HepG2 (cell line): ENCODE results near the gene DOK4. TPM values are rescaled to one million over a fixed set of nuclear protein-coding genes. Genes with fewer than 3 reads are reported as not detected.

ENCODE experiments used
- BRCA1 ChIP-seq: sonication (generic); formaldehyde crosslinking; IDR thresholded peaks from 2 replicates; pipeline ENCODE4 v1.4.0; 2020; ENCODE audit warnings: missing genetic modification reagents
- CHCHD3 ChIP-seq: sonication (generic); formaldehyde crosslinking; IDR thresholded peaks from 2 replicates; pipeline ENCODE4 v1.8.0; 2022; ENCODE audit warnings: mild to moderate bottlenecking, missing genetic modification reagents, moderate library complexity
- HNRNPLL ChIP-seq: fragments of 200-400 bp; formaldehyde crosslinking; IDR thresholded peaks from 2 replicates; pipeline ENCODE4 v1.6.1; 2017; ENCODE audit warnings: mild to moderate bottlenecking, low read depth, low read length; ENCODE audit not compliant: poor library complexity, severe bottlenecking
- NONO ChIP-seq, 2 experiments: fragments of 450-650 bp in 1 of 2; sonication (generic) in 1 of 2; formaldehyde crosslinking in 1 of 2; IDR thresholded peaks in 1 of 2; conservative IDR thresholded peaks in 1 of 2; 2 replicates each; pipeline versions ENCODE4 v1.6.1 to v1.8.0; 2017 to 2022; ENCODE audit warnings: mild to moderate bottlenecking in 1 of 2, missing genetic modification reagents in 1 of 2, moderate library complexity in 1 of 2
- NR2F2 ChIP-seq: IDR thresholded peaks from 2 replicates; pipeline ENCODE4 v1.6.1; 2012; ENCODE audit warnings: low read depth, inconsistent platforms, borderline replicate concordance
- PCBP1 ChIP-seq: fragments of 200-400 bp; formaldehyde crosslinking; IDR thresholded peaks from 2 replicates; pipeline ENCODE4 v1.6.1; 2017; ENCODE audit warnings: mild to moderate bottlenecking, low read depth, low read length, borderline replicate concordance
- RBAK ChIP-seq: sonication (generic); formaldehyde crosslinking; IDR thresholded peaks from 2 replicates; pipeline ENCODE4 v1.5.1; 2020; ENCODE audit warnings: mild to moderate bottlenecking, missing genetic modification reagents
- ZNF33B ChIP-seq: sonication (generic); formaldehyde crosslinking; IDR thresholded peaks from 2 replicates; pipeline ENCODE4 v1.5.1; 2020; ENCODE audit warnings: mild to moderate bottlenecking, missing genetic modification reagents
- ZNF441 ChIP-seq: sonication (generic); formaldehyde crosslinking; IDR thresholded peaks from 2 replicates; pipeline ENCODE4 v1.7.0; 2021; ENCODE audit warnings: missing genetic modification reagents, borderline replicate concordance
- ZNF564 ChIP-seq: sonication (generic); formaldehyde crosslinking; IDR thresholded peaks from 2 replicates; pipeline ENCODE4 v1.8.1; 2023; ENCODE audit warnings: mild to moderate bottlenecking, missing genetic modification reagents
- ZNF7 ChIP-seq: IDR thresholded peaks from 2 replicates; pipeline ENCODE4 v1.6.1; 2016; ENCODE audit warnings: missing biosample characterization, missing genetic modification reagents
- ZNF703 ChIP-seq: sonication (generic); formaldehyde crosslinking; IDR thresholded peaks from 2 replicates; pipeline ENCODE4 v1.5.1; 2020; ENCODE audit warnings: missing genetic modification reagents, mild to moderate bottlenecking, moderate library complexity, borderline replicate concordance
- ZNF749 ChIP-seq: sonication (generic); formaldehyde crosslinking; IDR thresholded peaks from 2 replicates; pipeline ENCODE4 v1.8.0; 2022; ENCODE audit warnings: mild to moderate bottlenecking, missing genetic modification reagents, moderate library complexity, borderline replicate concordance
- ZNF782 ChIP-seq: sonication (generic); formaldehyde crosslinking; IDR thresholded peaks from 2 replicates; pipeline ENCODE4 v1.4.0; 2020; ENCODE audit warnings: missing genetic modification reagents, mild to moderate bottlenecking, borderline replicate concordance
- ZZZ3 ChIP-seq: sonication (generic); formaldehyde crosslinking; IDR thresholded peaks from 2 replicates; pipeline ENCODE4 v1.4.0; 2020; ENCODE audit warnings: missing genetic modification reagents, mild to moderate bottlenecking, borderline replicate concordance
- polyA plus RNA-seq, 8 experiments: library from polyadenylated mRNA; depleted of rRNA in 3 of 8; stranded (reverse) in 7 of 8; unstranded in 1 of 8; fragments of >200 nt; fragmentation: Illumina TruSeq in 4 of 8; extraction: Trizol in 4 of 8; gene quantifications; 2 replicates each; pipeline versions ENCODE4 v1.2.1 to v1.2.3, GENCODE V29; 2011 to 2016; ENCODE audit warnings: low read depth in 4 of 8, missing spikeins in 1 of 8, mixed read lengths in 1 of 8; ENCODE audit not compliant: insufficient read depth in 1 of 8
- total RNA-seq, 5 experiments: library from RNA; depleted of rRNA; stranded (reverse); fragments of >200 nt; fragmentation: Illumina TruSeq; extraction: Trizol; gene quantifications; 2 replicates each; pipeline ENCODE4 v1.2.3, GENCODE V29; 2016; ENCODE audit warnings: low read depth in 1 of 5
- TF ChIP-seq, protein P1 (sequence below): sonication (generic); formaldehyde crosslinking; conservative IDR thresholded peaks from 2 replicates; pipeline ENCODE4 v1.8.0; 2022; ENCODE audit warnings: mild to moderate bottlenecking, moderate library complexity, missing genetic modification reagents
- TF ChIP-seq, protein P2 (sequence below), 2 experiments: sonication (generic) in 1 of 2; formaldehyde crosslinking in 1 of 2; IDR thresholded peaks; 2 replicates each; pipeline versions ENCODE4 v1.4.0 to v1.6.1; 2016 to 2020; ENCODE audit warnings: borderline replicate concordance in 1 of 2, low read depth in 1 of 2, mild to moderate bottlenecking in 1 of 2, missing genetic modification reagents in 1 of 2
- TF ChIP-seq, protein P3 (sequence below): IDR thresholded peaks from 2 replicates; pipeline ENCODE4 v1.6.1; 2016; ENCODE audit warnings: missing genetic modification reagents, missing compliant biosample characterization
- TF ChIP-seq, protein P4 (sequence below): sonication (generic); formaldehyde crosslinking; IDR thresholded peaks from 2 replicates; pipeline ENCODE4 v1.5.1; 2020; ENCODE audit warnings: missing genetic modification reagents, mild to moderate bottlenecking, borderline replicate concordance

DOK4 gene
- total and polyA plus RNA-seq, 2 of the 13 experiments (the other 11 are each of a cell fraction or from before 2014, with no cell fraction given): 52.7 to 70.0 TPM

DNA sequence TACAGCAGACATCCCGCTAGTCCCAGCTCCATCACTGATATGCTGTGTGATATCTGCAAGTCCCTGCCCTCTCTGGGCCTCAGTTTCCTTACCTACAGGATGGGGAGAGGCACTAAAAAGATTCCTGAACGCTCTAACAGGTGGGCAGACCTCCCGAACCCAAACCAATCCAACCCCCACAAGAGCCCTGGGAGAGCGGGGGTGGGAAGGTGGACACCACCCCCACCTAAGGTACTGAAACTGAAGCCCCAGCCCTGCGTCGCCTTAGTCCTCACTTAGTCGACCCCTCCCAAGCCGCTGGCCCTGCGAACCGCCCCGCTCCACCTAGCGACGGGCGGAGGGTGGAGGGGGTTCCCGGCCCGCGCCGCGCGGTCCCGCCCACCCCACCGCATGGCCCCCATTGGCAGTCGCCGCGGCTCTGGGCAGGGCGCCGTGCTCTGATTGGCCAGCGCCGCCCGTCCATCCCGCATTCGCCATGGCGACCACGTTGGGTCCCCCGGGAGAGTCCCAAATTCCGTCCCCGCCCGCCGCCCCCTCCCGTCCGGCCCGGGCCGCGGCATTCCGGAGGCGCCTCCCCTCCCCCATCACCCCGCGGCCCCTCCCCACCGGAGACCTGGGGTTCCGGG is 49.5 kb upstream of the DOK4 start (continued):
- TF ChIP-seq, protein P1, sequence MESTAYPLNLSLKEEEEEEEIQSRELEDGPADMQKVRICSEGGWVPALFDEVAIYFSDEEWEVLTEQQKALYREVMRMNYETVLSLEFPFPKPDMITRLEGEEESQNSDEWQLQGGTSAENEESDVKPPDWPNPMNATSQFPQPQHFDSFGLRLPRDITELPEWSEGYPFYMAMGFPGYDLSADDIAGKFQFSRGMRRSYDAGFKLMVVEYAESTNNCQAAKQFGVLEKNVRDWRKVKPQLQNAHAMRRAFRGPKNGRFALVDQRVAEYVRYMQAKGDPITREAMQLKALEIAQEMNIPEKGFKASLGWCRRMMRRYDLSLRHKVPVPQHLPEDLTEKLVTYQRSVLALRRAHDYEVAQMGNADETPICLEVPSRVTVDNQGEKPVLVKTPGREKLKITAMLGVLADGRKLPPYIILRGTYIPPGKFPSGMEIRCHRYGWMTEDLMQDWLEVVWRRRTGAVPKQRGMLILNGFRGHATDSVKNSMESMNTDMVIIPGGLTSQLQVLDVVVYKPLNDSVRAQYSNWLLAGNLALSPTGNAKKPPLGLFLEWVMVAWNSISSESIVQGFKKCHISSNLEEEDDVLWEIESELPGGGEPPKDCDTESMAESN (CRISPR knock-in tag): peak; percentile 15; the same call in 1 of the 2 replicates
- TF ChIP-seq ZNF564: no peak
- peak; percentile 53; the same call in 1 of the 2 replicates for TF ChIP-seq ZNF441 (CRISPR knock-in tag)
- no peak for TF ChIP-seq NR2F2
- peak; percentile 89 for TF ChIP-seq HNRNPLL
- no peak for TF ChIP-seq ZNF749 (CRISPR knock-in tag)
- TF ChIP-seq RBAK (CRISPR knock-in tag): no peak
- TF ChIP-seq ZNF703 (CRISPR knock-in tag): no peak
- TF ChIP-seq ZNF782 (CRISPR knock-in tag): peak; percentile 27; the same call in 1 of the 2 replicates
- TF ChIP-seq ZZZ3: 0 out of 2 replicates have a peak, but pooled peaks have one; percentile 50
- no peak for TF ChIP-seq NONO (IDR thresholded peaks at IDR 0.05)
- 0 out of 2 replicates have a peak, but pooled peaks have one; percentile 13 for TF ChIP-seq NONO (CRISPR knock-in tag; conservative IDR thresholded peaks at IDR 0.05)
- TF ChIP-seq, protein P2, sequence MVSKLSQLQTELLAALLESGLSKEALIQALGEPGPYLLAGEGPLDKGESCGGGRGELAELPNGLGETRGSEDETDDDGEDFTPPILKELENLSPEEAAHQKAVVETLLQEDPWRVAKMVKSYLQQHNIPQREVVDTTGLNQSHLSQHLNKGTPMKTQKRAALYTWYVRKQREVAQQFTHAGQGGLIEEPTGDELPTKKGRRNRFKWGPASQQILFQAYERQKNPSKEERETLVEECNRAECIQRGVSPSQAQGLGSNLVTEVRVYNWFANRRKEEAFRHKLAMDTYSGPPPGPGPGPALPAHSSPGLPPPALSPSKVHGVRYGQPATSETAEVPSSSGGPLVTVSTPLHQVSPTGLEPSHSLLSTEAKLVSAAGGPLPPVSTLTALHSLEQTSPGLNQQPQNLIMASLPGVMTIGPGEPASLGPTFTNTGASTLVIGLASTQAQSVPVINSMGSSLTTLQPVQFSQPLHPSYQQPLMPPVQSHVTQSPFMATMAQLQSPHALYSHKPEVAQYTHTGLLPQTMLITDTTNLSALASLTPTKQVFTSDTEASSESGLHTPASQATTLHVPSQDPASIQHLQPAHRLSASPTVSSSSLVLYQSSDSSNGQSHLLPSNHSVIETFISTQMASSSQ (IDR thresholded peaks at IDR 0.05; ENCODE audit: low read depth): no peak
- TF ChIP-seq, protein P2 (CRISPR knock-in tag; IDR thresholded peaks at IDR 0.05; ENCODE audit: borderline replicate concordance): 0 out of 2 replicates have a peak, but pooled peaks have one; percentile 31
- TF ChIP-seq ZNF33B (CRISPR knock-in tag): 0 out of 2 replicates have a peak, but pooled peaks have one; percentile 53
- 0 out of 2 replicates have a peak, but pooled peaks have one; percentile 18 for TF ChIP-seq PCBP1
- TF ChIP-seq ZNF7: no peak
- TF ChIP-seq, protein P3, sequence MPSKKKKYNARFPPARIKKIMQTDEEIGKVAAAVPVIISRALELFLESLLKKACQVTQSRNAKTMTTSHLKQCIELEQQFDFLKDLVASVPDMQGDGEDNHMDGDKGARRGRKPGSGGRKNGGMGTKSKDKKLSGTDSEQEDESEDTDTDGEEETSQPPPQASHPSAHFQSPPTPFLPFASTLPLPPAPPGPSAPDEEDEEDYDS (CRISPR knock-in tag): peak; percentile 23; the same call in 1 of the 2 replicates
- TF ChIP-seq BRCA1: no peak
- peak; percentile 87 for TF ChIP-seq CHCHD3 (CRISPR knock-in tag)
- TF ChIP-seq, protein P4, sequence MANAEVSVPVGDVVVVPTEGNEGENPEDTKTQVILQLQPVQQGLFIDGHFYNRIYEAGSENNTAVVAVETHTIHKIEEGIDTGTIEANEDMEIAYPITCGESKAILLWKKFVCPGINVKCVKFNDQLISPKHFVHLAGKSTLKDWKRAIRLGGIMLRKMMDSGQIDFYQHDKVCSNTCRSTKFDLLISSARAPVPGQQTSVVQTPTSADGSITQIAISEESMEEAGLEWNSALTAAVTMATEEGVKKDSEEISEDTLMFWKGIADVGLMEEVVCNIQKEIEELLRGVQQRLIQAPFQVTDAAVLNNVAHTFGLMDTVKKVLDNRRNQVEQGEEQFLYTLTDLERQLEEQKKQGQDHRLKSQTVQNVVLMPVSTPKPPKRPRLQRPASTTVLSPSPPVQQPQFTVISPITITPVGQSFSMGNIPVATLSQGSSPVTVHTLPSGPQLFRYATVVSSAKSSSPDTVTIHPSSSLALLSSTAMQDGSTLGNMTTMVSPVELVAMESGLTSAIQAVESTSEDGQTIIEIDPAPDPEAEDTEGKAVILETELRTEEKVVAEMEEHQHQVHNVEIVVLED: 0 out of 2 replicates have a peak, but pooled peaks have one; percentile 10
